GM19328 (cell line): ENCODE results near the gene DAPK3.
"Not testable (repeated sequence)": the region's sequence is repeated elsewhere in the genome, so short reads cannot be mapped to it uniquely, and the experiment has no call there.

Experiments
- ATAC-seq: cut with Tn5 transposase; IDR thresholded peaks from one replicate; pipeline ENCODE4 v1.9.1; 2021; ENCODE audit warnings: mild to moderate bottlenecking, moderate library complexity; ENCODE audit not compliant: unreplicated experiment

Gene DAPK3

DNA sequence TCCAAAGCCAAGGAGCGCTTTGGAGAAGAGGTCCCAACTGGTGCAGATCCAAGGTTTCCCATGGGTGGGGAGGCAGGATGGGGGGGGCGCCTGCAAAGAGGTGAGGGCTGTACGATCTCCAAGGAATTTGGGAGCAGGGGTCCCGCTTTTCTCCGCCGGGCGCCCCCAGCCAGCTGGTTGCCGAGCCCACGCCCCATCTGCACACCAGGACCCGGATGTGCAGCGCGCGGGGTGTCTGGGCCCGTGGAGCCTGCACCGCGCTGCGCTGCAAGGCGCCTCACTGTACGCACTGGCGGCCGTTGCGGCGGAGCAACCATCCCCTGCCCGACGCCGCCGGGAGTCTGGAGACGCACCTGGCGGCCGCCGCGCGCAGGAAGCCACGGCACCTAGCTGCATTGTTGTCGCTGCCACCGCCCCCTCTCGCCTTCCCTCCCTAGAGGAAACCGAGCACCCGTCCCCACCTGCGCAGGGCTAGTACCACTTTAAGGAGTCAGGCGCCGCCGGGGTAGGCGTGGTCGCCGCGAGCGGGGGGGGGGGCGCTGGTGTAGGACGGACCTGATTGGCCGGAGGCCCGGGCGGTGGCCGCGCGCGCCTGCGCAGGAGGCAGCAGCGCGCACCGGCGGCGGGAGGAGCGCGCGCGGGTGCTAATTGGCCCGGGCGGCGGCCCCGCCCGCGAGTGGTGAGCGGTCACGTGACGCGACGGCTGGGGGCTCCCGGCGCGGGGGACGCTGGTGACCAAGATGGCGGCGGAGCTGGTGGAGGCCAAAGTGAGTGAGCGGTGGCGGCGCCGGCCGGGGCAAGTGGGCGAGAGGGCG, 36.3 kb upstream of the DAPK3 start, which contains the start of gene PIAS4:
TSS of gene PIAS4 (plus strand) at position 716 of the 815 bp plus-strand sequence. CDS start at position 741, 25 bp downstream.
- ATAC-seq = peak; percentile 80

DNA sequence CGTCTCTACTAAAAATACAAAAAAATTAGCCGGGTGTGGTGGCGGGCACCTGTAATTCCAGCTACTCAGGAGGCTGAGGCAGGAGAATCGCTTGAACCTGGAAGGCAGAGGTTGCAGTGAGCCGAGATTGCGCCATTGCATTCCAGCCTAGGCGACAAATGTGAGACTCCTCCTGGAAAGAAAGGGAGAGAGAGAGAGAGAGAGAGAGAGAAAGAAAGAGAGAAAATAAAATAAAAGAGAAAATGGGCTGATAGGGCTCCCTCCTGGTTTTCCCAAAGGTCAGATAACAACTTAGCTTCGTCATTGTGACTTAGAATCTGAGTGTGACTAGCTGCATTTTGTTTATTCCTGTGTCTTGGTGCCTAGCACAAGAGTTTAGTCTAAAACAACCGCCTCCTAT, 34.5 kb upstream of the DAPK3 start:
- ATAC-seq = not testable (repeated sequence)

GRCh38 chr19:4000798-4001197, 29.9 kb upstream of the DAPK3 start:
- not testable (repeated sequence) for ATAC-seq

DNA sequence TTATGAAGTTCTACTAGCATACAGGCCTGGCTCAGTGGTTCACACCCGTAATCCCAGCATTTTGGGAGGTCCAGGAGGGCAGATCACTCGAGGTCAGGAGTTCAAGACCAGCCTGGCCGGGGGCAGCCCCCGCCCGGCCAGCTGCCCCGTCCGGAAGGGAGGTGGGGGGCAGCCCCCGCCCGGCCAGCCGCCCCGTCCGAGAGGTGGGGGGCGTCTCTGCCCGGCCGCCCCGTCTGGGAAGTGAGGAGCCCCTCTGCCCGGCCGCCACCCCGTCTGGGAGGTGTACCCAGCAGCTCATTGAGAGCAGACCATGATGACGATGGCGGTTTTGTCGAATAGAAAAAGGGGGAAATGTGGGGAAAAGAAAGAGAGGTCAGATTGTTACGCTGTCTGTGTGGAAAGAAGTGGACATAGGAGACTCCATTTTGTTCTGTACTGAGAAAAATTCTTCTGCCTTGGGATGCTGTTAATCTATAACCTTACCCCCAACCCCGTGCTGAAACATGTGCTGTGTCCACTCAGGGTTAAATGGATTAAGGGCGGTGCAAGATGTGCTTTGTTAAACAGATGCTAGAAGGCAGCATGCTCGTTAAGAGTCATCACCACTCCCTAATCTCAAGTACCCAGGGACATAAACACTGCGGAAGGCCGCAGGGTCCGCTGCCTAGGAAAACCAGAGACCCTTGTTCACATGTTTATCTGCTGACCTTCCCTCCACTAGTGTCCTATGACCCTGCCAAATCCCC, 27.9 kb upstream of the DAPK3 start:
- ATAC-seq = not testable (repeated sequence)

DNA sequence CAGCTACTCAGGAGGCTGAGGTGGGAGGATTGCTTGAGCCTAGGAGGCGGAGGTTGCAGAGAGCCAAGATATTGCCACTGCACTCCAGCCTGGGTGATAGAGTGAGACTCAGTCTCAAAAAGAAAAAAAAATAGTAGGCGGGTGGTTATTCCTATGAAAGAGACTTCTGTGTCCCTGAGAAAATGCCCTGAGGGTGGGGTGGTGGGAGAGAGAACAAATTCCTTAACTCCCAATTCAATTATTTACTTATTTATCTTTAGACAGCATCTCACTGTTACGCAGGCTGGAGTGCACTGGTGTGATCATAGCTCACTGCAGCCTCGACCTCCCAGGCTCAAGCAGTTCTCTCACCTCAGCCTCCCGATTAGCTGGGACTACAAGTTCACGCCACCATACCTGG, 24.7 kb upstream of the DAPK3 start:
- ATAC-seq = no peak

GRCh38 chr19:3990815-3991117, 19.9 kb upstream of the DAPK3 start:
- no peak for ATAC-seq

DNA sequence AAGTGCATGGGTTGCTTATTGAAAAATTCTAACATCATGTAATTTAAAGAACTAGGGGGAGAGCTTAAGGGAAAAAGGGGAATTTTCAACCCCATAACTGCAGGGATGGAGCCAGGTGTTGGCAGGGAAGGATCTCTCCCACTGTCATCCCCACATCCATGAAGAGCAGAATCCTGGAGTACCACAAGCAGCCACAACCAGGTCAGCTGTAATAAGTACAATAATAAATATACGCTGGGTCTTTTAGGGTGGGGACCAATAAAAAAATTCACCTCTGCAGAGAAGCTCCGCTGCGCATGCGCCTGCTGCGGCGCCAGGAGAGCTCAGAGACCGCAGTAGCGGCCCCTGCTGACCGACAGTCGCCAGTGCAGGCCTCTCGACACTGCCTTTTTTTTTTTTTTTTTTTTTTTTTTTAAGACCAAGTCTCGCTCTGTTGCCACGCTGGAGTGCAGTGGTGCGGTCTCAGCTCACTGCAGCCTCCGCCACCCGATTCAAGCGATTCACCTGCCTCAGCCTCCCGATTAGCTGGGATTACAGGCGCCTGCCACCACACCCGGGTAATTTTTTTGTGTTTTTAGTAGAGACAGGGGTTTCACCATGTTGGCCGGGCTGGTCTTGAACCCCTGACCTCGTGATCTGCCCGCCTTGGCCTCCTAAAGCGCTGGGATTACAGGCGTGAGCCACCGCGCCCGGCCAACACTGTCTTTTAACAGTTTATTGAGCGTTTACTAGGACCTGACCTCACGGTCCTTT, 16.9 kb upstream of the DAPK3 start:
- peak; percentile 33 for ATAC-seq

GRCh38 chr19:3986260-3987041, 15.6 kb upstream of the DAPK3 start:
- no peak for ATAC-seq

DNA sequence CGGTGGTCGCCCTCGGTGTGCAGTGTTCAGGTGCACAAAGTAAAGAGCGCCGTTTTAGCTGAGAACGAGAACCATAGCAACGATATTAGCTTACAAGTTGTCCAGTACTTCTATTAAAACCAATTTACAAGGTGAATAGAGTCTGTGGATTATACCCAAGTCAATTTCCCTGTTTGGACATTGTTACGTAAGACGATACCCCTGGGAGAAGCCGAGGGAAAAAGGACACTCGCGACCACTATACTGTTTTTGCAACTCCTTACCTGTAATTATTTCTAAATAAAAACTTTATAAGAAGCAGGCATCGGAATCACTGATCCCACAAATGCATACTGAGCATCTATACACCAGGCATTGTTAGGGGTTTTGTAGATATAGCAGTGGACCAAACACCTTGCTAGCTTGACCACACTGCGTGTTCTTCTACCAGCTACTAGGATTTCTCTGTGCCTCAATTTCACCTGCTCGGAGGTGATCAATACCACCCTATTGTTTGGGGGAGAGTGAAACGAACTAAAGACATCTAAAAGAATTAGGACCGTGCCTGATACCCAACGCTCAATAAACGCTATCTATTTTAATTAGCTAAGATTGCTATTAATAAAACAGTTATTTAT, 14.9 kb upstream of the DAPK3 start:
- no peak for ATAC-seq

DNA sequence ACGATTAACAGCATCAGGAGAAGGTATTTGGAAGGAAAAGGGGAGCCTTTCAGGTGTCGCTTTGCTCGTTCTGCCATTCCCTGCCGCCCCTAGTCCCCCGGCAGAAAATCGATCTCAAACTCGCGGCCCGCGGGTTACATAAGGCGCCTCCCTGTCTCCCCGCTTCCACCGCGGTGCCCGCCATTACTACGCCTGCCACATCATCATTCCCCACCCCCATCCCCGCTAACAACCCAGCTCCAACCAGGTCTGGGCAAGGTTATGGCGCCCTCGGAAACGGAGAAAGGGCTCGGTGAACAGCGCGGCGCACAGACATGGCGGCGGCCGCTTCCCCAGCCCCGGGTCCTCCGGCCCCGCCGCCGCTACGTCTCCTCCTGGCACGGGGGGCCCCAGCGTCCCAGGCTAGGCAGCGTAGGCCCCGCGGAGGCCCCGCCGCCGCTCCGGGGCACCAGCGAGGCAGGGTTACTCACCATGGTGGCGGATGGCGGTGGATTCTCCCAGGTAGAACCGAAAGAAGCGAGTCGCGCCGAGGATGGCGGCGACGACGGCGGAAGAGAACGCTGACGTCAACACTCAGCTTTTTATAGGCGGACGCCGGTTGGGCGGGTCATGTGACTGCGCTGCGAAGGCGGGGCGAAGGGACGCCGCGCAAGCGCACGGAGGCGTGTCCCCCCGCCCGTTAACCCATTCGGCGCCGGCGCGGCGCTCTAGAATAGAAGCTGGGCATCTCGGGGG, 14.2 kb upstream of the DAPK3 start, which contains the start of gene EEF2:
TSS of gene EEF2 (minus strand) at position 556 of the 735 bp plus-strand sequence. CDS start at position 473, 83 bp downstream.
- ATAC-seq = peak; percentile 46

- no peak for ATAC-seq
These were observed 13.6 kb upstream of the DAPK3 start for GRCh38 chr19:3984584-3984907.

DNA sequence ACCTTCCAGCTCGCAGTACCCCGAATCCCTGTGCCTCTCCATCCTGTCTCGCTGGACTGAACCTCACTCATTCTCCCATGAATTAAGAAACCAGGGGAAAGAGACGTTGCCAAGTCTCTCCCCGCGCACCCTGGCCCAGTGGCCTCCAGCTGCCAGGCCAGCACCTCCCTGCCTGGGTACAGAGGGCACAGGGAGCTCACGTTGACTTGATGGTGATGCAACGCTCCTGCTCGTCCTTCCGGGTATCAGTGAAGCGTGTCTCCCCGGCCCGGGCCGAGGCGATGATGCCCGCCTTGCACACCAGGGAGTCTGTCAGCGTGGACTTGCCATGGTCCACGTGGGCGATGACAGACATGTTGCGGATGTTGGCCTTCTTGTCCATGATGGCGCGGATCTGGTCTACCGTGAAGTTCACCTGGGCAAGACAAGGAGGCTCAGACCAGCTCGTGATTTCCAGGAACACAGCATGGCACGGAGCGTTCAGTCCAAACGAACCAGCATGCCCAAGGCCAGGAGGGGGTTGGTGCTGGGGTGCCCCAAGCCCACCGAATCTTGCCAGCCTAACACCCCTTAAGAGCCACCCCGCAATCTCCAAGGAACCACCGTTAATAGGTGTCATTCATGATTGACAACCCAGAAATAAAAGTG, 13.2 kb upstream of the DAPK3 start:
- ATAC-seq = no peak

- ATAC-seq = no peak
These were observed 12.6 kb upstream of the DAPK3 start for GRCh38 chr19:3983542-3983914.

DNA sequence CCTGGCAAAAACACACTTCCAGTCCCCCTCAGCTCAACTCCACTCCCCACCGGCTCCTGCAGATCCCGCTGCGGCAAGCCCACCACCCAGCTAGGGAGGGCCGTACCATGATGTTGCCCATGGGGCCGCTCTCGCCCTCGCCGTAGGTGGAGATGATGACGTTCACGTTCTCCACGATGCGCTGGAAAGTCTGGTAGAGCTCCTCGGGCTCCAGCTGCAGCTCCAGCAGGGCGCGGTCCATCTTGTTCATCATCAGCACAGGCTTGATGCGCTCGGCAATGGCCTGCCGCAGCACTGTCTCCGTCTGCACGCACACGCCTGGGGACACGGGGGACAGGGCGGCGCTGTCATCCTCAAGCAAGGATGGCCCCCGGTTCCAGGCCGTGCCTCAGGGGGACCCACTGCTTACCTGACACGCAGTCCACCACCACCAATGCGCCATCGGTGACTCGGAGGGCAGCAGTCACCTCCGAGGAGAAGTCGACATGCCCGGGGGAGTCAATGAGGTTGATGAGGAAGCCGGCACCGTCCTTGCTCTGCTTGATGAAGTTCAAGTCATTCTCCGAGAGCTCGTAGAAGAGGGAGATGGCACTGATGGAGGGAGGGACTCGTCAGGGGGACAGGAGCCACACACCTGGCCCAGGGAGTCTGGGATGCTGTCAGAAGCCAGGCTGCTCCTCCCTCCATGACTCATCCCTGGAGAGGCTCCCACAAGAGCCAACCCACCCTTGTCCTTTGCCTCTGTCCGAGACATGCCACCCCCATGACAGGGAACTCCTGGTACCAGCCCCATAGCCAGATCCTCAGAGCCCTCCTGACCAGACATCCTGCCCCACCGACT, 12.0 kb upstream of the DAPK3 start:
- ATAC-seq = no peak

DNA sequence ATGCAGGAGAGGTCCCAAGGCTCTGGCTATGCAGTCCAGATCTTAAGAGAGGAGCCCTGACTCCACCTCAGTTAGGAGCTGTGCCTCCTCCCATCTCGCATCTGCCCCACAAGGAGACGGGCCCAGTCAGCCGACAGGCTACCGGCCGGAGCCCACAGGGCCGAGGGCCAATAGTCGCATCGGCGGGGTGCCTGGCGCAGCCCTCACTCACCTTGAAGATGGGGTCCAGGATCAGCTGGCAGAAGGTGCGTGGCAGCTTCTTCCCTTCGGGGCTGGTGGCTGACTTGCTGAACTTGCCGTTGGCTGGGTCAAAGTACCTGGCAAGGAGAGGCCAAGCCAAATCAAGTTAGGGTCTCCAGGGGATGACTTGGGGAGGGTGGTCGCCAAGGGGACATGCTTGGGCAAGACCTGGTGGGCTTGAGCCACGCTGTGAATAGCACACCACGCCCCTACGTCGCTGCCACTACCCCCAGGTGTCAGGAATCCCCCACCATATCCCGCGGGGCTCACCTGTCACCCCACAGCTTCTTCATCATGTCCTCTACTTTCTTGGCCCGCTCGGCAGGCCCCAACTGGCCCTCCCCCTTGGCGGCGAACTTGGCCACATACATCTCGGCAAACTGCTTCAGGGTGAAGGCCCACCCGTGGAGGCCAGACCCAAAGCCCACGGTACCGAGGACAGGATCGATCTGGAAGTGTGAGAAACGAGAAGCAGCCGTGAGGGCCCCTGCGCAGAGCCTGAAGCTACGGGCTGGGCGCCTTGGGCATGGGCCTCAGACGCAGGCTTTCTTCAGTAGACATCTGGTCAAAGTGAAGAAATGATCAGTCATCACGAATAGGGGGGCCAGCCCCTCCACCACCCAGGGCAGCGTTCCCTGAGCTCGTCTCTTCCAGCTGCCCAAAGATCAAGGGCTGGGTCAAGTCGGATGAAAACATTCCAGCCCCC, 11.1 kb upstream of the DAPK3 start:
- ATAC-seq = no peak

DNA sequence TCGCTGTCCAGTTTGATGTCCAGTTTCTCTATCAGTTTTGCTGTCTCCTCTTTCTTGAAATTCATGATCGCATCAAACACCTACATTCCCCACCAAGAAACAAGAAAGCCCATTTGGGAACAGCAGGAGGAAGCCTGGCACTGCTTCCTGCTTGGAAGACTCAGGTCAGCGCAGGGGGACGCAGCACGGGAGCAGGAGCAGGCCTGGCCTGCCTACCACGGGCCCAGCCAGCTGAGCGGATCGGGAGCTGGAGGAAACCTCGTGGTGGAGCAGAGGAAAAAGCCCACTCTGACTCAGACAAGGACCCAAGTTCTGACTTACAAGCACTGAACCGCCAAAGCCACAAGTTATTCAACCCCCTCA, 10.5 kb upstream of the DAPK3 start:
- no peak for ATAC-seq
